Astrocyte of the spinal cord (primary cell): ENCODE results near the gene SCN4B.
A peak's percentile ranks its signal among the peaks of the same experiment; 100 is the strongest.
"Not testable (repeated sequence)": the region's sequence is repeated elsewhere in the genome, so short reads cannot be mapped to it uniquely, and the experiment has no call there.

ENCODE experiments used
- DNase-seq: peaks from one replicate; pipeline ENCODE4 v3.0.0; 2011; ENCODE audit warnings: low read depth, low spot score
- H3K4me3 ChIP-seq: 2 replicates; pipeline ENCODE4 v1.5.1; 2011; ENCODE audit warnings: low read depth, mild to moderate bottlenecking, low read length, moderate library complexity
- in situ Hi-C: cut with HindIII; loops from 2 replicates; pipeline ENCODE4 v1.10.0; 2017; ENCODE audit warnings: low sequenced_read_pairs
- TF ChIP-seq, protein P1 (sequence below): IDR thresholded peaks from 2 replicates; pipeline ENCODE4 v1.5.1; 2012; ENCODE audit warnings: low read depth, mild to moderate bottlenecking, low read length, inconsistent platforms

SCN4B gene

GRCh38 chr11:118194835-118195627, 42.4 kb upstream of the SCN4B start:
- peak; percentile 17 for DNase-seq

DNA sequence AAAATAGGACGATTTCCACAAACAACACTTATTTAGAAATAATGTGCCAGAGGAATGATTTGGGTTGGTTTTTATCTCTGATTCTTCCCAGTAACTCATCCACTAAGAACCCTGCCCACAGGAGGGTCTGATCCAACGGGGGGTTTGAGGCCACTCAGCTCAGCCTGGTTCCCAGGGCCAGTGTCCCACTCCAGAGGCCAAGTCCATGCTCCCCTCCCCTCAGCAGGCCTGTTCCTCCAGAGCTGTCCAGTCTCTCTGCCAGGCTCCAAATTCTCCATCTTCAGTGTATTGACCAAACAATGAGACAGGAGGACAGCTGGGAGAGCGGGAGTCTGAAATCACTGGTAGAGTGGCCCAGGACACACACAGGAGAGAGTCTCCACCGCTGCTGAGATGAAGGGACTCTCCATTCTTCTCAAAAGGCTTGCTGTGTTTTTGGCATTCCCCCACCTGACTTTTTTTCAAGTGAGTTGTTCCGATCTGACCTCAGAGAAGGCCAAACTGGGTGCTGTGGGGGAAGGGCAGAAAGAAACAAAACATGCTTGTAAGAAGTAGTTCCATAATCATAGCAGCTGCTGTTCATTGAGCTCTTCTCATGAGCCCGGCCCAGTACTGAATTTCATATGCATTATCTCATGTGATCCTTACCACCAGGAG, 41.4 kb upstream of the SCN4B start:
- DNase-seq, result no peak
- in situ Hi-C loops, result no loop called here
- TF ChIP-seq, protein P1, sequence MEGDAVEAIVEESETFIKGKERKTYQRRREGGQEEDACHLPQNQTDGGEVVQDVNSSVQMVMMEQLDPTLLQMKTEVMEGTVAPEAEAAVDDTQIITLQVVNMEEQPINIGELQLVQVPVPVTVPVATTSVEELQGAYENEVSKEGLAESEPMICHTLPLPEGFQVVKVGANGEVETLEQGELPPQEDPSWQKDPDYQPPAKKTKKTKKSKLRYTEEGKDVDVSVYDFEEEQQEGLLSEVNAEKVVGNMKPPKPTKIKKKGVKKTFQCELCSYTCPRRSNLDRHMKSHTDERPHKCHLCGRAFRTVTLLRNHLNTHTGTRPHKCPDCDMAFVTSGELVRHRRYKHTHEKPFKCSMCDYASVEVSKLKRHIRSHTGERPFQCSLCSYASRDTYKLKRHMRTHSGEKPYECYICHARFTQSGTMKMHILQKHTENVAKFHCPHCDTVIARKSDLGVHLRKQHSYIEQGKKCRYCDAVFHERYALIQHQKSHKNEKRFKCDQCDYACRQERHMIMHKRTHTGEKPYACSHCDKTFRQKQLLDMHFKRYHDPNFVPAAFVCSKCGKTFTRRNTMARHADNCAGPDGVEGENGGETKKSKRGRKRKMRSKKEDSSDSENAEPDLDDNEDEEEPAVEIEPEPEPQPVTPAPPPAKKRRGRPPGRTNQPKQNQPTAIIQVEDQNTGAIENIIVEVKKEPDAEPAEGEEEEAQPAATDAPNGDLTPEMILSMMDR, result no peak
- no peak overlapping the region for H3K4me3 ChIP-seq

More at GRCh38 chr11:118194835-118195627, 42.4 kb upstream of the SCN4B start:
- no peak overlapping the region for H3K4me3 ChIP-seq
- in situ Hi-C loops, result no loop called here
- TF ChIP-seq, protein P1, result no peak

DNA sequence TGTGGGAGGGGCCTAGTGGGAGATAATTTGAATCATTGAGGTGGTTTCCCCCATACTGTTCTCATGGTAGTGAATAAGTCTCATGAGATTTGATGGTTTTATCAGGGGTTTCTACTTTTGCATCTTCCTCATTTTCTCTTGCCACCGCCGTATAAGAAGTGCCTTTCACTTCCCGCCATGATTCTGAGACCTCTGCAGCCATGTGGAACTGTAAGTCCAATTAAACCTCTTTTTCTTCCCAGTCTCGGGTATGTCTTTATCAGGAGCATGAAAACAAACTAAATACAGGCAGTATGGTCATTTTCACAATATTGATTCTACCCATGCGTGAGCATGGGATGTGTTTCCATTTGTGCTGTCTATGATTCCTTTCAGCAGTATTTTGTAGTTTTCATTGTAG, 40.2 kb upstream of the SCN4B start:
- in situ Hi-C loops, DNase-seq, H3K4me3 ChIP-seq: not testable (repeated sequence)

DNA sequence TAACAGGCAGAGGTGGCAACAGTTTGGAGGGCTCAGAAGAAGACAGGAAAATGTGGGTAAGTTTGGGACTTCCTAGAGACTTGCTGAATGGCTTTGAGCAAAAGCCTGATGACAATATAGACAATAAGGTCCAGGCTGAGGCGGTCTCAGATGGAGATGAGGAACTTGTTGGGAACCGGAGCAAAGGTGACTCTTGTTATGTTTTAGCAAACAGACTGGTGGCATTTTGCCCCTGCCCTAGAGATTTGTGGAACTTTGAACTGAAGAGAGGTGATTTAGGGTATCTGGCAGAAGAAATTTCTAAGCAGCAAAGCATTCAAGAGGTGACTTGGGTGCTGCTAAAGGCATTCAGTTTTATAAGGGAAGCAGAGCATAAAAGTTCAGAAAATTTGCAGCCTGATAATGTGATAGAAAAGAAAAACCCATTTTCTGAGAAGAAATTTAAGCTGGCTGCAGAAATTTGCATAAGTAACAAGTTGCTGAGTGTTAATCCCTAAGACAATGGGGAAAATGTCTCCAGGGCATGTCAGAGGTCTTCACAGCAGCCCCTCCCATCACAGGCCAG, 38.4 kb upstream of the SCN4B start:
- DNase-seq, in situ Hi-C loops, H3K4me3 ChIP-seq: not testable (repeated sequence)

DNA sequence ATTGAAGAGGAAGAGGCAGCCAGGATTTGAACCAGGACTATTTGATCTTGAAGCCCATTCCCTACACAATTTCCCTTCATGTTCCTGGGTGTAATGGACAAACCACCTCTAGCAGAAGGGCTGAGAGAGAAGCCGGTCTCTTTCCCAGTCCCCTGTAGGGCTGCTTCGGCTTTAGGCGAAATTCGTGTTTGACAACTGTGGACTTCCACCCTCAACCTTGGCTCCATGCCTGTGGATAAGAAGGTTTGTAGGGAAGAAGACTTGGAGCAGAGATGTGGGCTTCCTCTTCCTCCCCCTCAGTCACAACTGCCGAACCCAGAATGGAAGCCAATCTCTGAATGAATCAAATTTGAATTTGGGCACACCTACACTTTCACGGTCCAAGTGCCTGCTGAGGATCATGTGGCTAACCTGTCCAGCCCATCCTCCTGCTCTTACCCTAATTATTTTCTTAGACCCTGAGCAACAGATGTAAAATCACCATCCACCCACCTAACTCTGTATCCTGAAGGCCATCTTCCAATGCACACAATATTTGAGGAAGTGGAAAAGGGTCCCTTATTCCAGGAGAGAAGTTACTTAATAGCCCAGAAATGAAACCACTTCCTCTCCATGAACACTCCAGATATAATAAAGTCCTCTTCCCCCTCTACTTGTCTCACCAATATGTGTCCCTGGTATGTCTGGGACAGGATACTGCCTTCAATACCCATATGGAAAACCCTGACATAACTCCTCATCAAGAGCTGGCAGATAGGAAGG, 33.9 kb upstream of the SCN4B start:
- in situ Hi-C loops, result no loop called here
- no peak overlapping the region for H3K4me3 ChIP-seq
- TF ChIP-seq, protein P1, result no peak
- DNase-seq, result no peak

- in situ Hi-C loops, result no loop called here
- no peak overlapping the region for H3K4me3 ChIP-seq
- DNase-seq, result no peak
- TF ChIP-seq, protein P1, result no peak
Measured at GRCh38 chr11:118184784-118185579, 32.4 kb upstream of the SCN4B start.

- in situ Hi-C loops, result not testable (repeated sequence)
Measured at GRCh38 chr11:118183691-118184090, 31.1 kb upstream of the SCN4B start.

More at GRCh38 chr11:118183691-118184090, 31.1 kb upstream of the SCN4B start:
- DNase-seq, H3K4me3 ChIP-seq: not testable (repeated sequence)
